GM19023 (cell line): ENCODE data around the gene GABBR2.
"Not testable (repeated sequence)": the region's sequence is repeated elsewhere in the genome, so short reads cannot be mapped to it uniquely, and the experiment has no call there.

Source experiments
- ATAC-seq: cut with Tn5 transposase; IDR thresholded peaks from one replicate; pipeline ENCODE4 v1.9.1; 2021; ENCODE audit warnings: mild to moderate bottlenecking, moderate library complexity; ENCODE audit not compliant: unreplicated experiment

Gene GABBR2

GRCh38 chr9:98520221-98520960, 188.3 kb downstream of the GABBR2 start:
- ATAC-seq = no peak

DNA sequence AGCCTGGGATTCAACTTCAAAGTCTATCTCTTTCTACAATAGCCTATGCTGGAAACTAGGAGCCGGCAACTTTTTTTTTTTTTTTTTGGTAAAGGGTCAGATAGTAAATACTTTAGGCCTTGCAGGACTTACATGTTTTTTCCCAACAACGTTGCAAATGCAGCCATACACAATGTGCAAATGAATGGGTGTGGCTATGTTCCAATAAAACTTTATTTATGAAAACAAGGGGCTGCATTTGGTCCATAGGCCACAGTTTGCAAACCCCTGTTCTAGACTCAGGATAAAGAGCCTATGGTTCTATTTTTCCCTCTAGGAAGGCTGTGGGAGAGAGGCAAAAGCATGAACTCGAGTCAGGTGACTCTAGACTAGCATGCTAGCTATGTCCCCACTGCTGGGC, 189.1 kb downstream of the GABBR2 start:
- ATAC-seq = no peak

DNA sequence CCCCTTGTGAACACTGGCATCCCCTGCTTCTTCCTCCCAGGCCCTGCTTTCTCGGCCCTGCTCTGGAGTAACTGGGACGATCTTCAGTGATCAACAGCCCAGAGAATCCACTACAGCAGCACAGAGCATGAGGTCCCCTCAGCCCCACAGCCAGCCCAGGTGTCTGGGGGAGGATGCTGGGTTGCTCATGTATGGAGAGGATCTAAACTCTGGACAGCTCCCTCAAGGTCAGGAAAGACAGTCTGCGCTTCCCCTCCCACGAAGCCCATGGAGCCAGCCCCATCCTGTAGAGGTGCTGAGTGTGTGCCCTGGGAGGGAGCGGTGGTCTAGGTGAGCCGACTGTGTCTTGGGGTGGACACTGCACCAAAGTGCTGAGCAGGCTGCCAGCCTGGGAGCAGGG, 190.2 kb downstream of the GABBR2 start:
- ATAC-seq = no peak

DNA sequence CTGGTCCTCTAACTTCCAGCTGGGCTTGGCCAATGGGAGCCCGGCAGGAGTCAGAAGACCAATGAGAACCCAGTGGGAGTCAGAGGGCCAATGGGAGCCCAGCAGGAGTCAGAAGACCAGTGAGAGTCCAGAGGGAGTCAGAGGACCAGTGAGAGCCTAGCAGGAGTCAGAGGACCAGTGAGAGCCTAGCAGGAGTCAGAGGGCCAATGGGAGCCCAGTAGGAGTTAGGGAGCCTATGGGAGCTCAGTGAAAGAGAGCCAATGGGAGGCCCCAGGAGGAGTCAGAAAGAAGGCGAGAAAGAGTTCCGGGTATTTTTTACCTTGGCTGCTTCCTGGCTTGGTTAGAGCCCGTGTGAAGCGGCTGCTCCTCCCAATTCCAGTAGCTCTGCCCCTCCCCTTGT, 191.0 kb downstream of the GABBR2 start:
- no peak for ATAC-seq

GRCh38 chr9:98516897-98517503, 191.7 kb downstream of the GABBR2 start:
- no peak for ATAC-seq

DNA sequence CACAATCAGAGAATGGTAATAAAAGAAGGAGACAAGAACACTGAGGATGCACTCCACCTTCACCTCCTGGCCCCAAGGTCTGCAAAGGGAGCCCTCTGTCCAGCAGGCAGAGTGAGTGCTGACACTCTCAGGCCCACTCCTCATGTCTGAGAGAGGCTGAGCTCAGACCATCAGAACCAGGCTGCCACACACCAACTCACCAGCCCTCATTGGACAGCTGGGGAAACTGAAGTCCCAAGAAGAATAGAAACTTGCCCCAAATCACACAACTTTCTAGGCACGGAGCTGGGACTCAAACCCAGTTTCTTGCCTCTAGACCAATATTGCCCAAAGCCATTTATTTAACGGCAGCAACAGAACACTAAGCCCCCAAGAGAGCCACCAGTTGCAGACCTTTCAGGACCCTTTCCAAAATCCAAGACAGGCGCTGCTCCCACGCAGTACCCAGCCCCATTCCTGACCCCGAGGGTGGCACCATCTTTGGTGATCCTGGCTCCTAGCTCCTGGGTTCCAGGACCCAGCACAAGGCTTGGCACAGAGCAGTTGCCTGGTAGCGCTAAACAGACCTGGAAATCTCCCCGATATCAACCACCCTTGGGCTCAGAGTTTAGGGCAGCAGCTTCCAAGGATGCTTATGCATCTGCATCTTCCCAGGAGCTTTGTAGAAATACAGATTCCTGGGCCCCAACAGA, 192.4 kb downstream of the GABBR2 start:
- ATAC-seq = no peak

DNA sequence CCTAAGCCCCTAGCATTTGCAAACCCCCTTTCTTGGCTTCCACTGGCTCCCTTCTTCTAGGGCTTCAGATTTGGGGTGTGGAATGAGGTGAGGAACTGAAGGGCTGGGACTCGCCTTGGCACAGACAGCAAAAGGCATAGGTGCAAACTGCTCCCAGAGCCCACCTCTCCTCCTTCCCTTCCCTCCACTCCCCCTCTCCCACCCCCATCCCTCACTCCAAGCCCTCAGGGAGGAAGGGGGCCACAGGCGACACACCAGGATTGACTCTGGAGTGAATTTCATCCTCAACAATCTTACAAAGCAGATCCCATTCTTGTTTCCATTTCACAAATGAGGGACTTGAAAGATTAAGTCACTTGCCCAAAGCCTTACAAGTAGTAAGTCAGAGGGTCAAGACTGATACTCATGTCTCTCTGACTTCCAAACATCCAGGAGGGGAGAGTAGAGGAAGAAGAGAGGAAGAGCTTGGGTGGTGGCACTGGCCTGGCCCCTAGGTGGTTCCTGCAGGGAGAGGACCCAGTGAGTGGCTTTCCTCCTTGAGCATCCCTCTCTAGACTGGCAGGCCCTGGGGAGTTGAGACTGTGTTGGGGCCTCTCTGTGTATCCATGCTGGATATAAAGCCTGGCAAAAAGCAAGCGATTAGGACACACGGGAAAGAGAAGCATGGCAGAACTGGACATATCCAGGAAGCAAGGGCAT, 193.1 kb downstream of the GABBR2 start:
- ATAC-seq = no peak

- ATAC-seq = no peak
Observed at GRCh38 chr9:98514841-98515240, 193.9 kb downstream of the GABBR2 start.

DNA sequence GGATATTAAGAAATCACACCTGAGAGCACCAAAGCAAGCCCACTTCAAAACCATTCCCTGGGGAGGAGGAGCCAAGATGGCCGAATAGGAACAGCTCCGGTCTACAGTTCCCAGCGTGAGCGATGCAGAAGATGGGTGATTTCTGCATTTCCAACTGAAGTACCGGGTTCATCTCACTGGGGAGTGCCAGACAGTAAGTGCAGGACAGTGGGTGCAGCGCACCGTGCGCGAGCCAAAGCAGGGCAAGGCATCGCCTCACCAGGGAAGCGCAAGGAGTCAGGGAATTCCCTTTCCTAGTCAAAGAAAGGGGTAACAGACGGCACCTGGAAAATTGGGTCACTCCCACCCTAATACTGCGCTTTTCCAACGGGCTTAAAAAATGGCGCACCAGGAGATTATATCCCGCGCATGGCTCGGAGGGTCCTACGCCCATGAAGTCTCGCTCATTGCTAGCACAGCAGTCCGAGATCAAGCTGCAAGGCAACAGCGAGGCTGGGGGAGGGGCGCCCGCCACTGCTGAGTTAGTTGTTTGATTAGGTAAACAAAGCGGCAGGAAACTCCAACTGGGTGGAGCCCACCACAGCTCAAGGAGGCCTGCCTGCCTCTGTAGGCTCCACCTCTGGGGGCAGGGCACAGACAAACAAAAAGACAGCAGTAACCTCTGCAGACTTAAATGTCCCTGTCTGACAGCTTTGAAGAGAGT, 200.4 kb downstream of the GABBR2 start:
- not testable (repeated sequence) for ATAC-seq

DNA sequence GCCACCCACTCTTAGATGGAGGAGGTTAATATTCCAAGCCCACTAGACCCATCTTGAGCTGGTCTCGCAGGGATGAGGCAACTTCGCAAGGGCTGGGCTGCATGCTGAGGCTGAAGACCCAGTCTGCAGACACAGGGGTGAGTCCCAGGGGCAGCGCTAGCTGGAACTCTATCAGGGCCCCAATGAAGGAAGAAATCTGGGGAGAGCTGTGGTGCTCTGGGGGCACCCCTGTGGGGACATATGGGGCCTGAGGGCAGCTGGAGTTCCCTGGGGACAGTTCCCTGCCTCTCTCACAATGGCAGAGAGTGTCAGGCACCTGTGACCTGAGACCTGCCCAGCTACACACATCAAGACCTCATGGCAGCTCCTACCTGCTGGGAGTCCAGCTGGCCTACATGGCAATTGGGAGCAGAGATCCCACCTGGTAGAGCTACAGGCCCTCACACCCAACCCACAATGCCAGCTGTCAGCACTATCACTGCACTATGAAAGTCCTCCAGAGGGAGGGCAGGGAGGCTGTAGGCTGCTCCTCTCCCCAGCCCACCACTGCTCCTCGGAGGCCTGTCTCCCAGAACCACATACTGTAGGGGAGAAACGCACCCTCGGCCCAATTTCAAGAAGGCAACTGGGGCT, 202.2 kb downstream of the GABBR2 start:
- ATAC-seq = no peak

DNA sequence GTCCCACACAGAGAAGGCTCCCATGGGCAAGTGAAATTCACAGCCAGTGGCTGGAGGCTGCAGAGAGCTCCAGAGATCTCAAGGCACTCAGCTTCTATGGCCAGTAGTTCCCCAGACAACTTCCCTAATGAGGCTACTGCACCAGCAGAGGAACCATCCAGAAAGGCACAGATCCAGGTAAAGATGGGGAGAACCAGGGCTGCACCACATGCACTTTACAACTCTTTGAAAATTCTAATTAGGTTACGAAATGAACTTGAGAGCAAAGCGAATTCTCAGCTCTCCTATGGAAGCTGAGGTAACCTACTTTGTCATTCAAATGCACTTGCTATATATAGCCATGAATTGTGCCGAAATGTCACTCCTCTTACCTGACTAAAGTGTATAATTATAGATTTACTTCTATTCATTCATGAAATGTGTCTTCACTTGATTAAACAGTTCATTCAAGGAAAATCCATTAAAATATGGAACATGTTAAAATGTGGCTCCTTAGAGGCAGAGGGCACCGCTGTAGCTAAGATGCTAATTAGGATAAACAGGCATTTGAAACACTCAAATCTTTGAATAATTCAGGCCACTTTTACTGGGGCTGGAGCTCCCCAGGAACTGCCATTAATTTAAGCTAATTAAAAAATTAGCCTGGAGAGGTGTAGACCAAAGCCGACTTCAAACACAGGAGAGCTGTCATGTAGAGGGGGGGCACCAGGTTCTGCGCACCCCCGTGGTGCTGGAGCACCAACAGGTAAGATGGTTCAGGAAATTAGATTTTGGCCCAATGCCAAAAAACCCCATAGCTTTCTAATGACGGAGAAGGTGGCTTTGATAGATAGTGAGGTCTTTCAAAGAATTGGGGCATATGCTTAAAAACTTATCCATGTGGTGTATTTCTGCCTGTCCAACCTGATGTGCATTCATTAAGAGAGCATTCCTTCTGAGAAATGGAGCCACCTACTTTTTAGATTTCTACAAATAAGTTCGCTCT, 204.1 kb downstream of the GABBR2 start:
- no peak for ATAC-seq

- no peak for ATAC-seq
Observed at GRCh38 chr9:98503867-98504266, 204.9 kb downstream of the GABBR2 start.

DNA sequence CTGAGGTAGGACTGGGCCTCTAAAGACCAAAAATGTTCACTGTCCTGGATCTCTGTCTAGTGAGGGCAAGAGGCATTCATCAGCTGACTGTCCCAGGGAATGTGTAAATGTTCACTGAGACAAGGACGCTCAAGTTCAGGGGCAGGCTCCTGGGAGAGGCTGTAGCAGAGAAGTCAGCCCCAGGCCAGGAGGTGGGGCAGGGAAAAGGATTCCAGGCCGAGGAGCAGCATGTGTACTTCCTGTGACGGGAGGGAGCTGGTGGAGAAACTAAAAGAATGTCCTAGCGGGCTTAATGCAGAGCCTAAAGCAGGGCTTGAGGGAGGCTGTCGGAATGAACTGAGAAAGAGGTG, 205.8 kb downstream of the GABBR2 start:
- ATAC-seq = no peak

DNA sequence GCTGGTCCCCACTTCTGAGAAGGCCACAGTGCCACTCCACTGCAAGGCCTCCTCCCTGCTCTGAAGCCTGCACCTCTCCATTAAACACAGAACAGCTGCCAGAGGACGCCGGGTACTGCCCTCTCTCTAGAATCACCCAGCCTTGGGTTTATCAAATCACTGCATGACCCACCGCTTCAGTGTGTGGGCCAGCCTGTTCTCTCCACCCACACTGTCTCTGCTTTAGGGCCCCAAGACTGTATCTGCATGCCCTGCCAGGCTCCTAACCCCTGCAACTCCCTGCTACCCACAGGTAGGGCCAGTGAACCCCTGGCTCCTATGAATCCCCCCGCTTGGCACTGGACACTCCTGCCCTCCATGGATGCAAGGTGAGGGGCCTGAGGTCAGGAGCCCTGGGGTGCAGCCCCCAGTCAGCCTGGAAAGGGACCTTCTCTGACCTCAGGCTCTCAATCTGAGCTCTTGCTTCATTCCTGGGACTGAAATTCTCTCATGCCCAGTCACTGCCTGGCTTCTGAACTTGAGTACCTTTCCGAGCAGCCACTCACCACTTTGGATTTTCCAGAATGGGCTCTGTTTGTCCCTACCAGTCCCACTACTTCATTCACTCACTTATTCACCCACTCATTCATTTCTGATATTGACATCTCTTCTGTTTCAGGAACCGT, 206.3 kb downstream of the GABBR2 start:
- no peak for ATAC-seq

- no peak for ATAC-seq
Observed at GRCh38 chr9:98501819-98502218, 206.9 kb downstream of the GABBR2 start.

DNA sequence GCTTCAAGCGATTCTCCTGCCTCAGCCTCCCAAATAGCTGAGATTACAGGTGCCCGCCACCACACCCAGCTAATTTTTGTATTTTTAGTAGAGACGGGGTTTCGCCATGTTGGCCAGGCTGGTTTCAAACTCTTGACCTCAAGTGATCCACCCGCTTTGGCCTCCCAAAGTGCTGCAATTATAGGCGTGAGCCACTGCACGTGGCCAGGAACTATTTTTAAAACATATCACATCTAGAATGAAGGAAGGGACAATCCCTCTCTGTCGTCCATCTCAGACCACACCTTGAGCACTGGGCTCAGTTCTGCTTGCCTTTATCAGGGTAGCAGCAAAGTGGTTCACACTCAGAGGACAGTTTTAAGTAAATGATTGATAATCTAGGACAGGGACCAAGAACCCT, 207.5 kb downstream of the GABBR2 start:
- ATAC-seq = not testable (repeated sequence)

- ATAC-seq = no peak
Observed at GRCh38 chr9:98500337-98500919, 208.3 kb downstream of the GABBR2 start.

DNA sequence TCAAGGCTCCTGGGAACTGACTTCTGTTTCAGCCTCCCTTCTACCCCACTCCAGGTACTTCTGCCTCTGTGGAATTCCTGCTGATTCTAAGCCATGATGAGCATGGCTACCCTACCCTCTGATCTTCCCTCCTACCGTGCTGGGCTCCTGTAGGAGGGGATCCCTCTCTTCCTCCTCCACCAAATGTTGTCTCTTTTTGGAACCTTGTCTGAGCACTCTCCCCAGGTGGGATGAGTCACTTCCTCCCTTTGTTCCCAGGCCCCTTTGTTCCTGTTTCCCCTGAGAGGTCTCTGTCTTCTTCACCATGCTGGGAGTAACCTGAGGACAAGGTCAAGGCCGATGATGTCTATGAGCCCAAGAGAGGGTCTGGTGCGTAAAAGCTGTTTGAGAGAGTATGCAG, 213.2 kb downstream of the GABBR2 start:
- ATAC-seq = no peak
